Activated naive CD8-positive, alpha-beta T cell treated with anti-CD3 and anti-CD28 coated beads, Interleukin-2, amount 50 U/mL, for 24 hours (primary cell): ENCODE measurements around the gene C2orf42.
"Not testable (repeated sequence)": the region's sequence is repeated elsewhere in the genome, so short reads cannot be mapped to it uniquely, and the experiment has no call there.

Source experiments
- ATAC-seq: fragments of 150-1000 bp; cut with Tn5 transposase; one replicate; pipeline ENCODE4 v1.10.0; 2021
- DNase-seq: peaks from one replicate; pipeline ENCODE4 v3.0.0; 2021
- H3K27ac Mint-ChIP-seq: one replicate; pipeline ENCODE4 v1.8.0; 2021; ENCODE audit warnings: mild to moderate bottlenecking, mixed read lengths
- H3K27me3 Mint-ChIP-seq: one replicate; pipeline ENCODE4 v1.8.0; 2021; ENCODE audit warnings: mixed read lengths
- H3K36me3 Mint-ChIP-seq: one replicate; pipeline ENCODE4 v1.8.0; 2021; ENCODE audit warnings: low read depth, mixed read lengths
- H3K4me1 Mint-ChIP-seq: one replicate; pipeline ENCODE4 v1.8.0; 2021; ENCODE audit warnings: mixed read lengths
- H3K4me3 Mint-ChIP-seq: one replicate; pipeline ENCODE4 v1.8.0; 2021; ENCODE audit warnings: mild to moderate bottlenecking, moderate library complexity, mixed read lengths
- H3K9me3 Mint-ChIP-seq: one replicate; pipeline ENCODE4 v1.8.0; 2021; ENCODE audit warnings: mixed read lengths

Gene C2orf42

GRCh38 chr2:70190418-70191243 lies at the start of gene C2orf42:
Gene C2orf42 (minus strand): TSS chr2:70191019. CDS start chr2:70181985, 9,034 bp downstream.
- no peaks in the 10 kb centered on the region for H3K9me3 Mint-ChIP-seq
- DNase-seq (peak; percentile 96), ATAC-seq (peak; percentile 89)
- peak within 1 kb of the TSS; percentile 88 for H3K4me3 Mint-ChIP-seq
- H3K4me1 Mint-ChIP-seq = peaks cover 30% of the 10 kb centered on the region
- H3K36me3 Mint-ChIP-seq = no peaks in the 10 kb centered on the region
- peak within 1 kb of the TSS; percentile 98 for H3K27ac Mint-ChIP-seq
- H3K27me3 Mint-ChIP-seq = peaks cover 2% of the 10 kb centered on the region

GRCh38 chr2:70240599-70240998 lies 49.8 kb upstream of the C2orf42 start:
- DNase-seq (no peak), ATAC-seq (no peak)
- peaks cover 22% of the 10 kb centered on the region for H3K36me3 Mint-ChIP-seq
- no peaks in the 10 kb centered on the region for H3K9me3 Mint-ChIP-seq
- no peak overlapping the region for H3K4me3 Mint-ChIP-seq
- H3K4me1 Mint-ChIP-seq = peaks cover 43% of the 10 kb centered on the region
- no peaks in the 10 kb centered on the region for H3K27me3 Mint-ChIP-seq
- H3K27ac Mint-ChIP-seq = no peak overlapping the region

- DNase-seq (no peak), ATAC-seq (no peak)
- no peaks in the 10 kb centered on the region for H3K4me1 Mint-ChIP-seq
- no peaks in the 10 kb centered on the region for H3K27me3 Mint-ChIP-seq
- H3K27ac Mint-ChIP-seq = no peak overlapping the region
- peaks cover 28% of the 10 kb centered on the region for H3K36me3 Mint-ChIP-seq
- no peak overlapping the region for H3K4me3 Mint-ChIP-seq
- no peaks in the 10 kb centered on the region for H3K9me3 Mint-ChIP-seq
Measured at GRCh38 chr2:70233926-70234325, 43.1 kb upstream of the C2orf42 start.

- ATAC-seq = no peak
- Mint-ChIP-seq H3K27ac (peak overlapping the region; percentile 74), H3K36me3 (peaks cover 66% of the 10 kb centered on the region), H3K9me3 (no peaks in the 10 kb centered on the region), H3K27me3 (no peaks in the 10 kb centered on the region), H3K4me3 (no peak overlapping the region), H3K4me1 (peaks cover 16% of the 10 kb centered on the region)
- no peak for DNase-seq
Measured at GRCh38 chr2:70226781-70227180, 36.0 kb upstream of the C2orf42 start.

GRCh38 chr2:70223305-70223704 lies 32.5 kb upstream of the C2orf42 start:
- not testable (repeated sequence) for H3K4me3 Mint-ChIP-seq, ATAC-seq, H3K9me3 Mint-ChIP-seq, H3K27ac Mint-ChIP-seq, H3K27me3 Mint-ChIP-seq, DNase-seq
- Mint-ChIP-seq H3K36me3 (peaks cover 62% of the 10 kb centered on the region), H3K4me1 (peaks cover 16% of the 10 kb centered on the region)

- Mint-ChIP-seq H3K9me3 (no peaks in the 10 kb centered on the region), H3K27me3 (no peaks in the 10 kb centered on the region), H3K27ac (no peak overlapping the region), H3K4me1 (peaks cover 15% of the 10 kb centered on the region), H3K4me3 (no peak overlapping the region), H3K36me3 (peaks cover 26% of the 10 kb centered on the region)
- ATAC-seq (no peak), DNase-seq (no peak)
Measured at GRCh38 chr2:70214953-70215549, 24.2 kb upstream of the C2orf42 start.

- ATAC-seq = no peak
- peaks cover 23% of the 10 kb centered on the region for H3K36me3 Mint-ChIP-seq
- no peak overlapping the region for H3K27ac Mint-ChIP-seq
- H3K4me3 Mint-ChIP-seq = no peak overlapping the region
- H3K27me3 Mint-ChIP-seq = no peaks in the 10 kb centered on the region
- H3K4me1 Mint-ChIP-seq = peaks cover 15% of the 10 kb centered on the region
- no peaks in the 10 kb centered on the region for H3K9me3 Mint-ChIP-seq
- no peak for DNase-seq
Measured at GRCh38 chr2:70214365-70214764, 23.5 kb upstream of the C2orf42 start.

- H3K9me3 Mint-ChIP-seq = no peaks in the 10 kb centered on the region
- peaks cover 11% of the 10 kb centered on the region for H3K36me3 Mint-ChIP-seq
- peaks cover 13% of the 10 kb centered on the region for H3K4me1 Mint-ChIP-seq
- no peaks in the 10 kb centered on the region for H3K27me3 Mint-ChIP-seq
- H3K4me3 Mint-ChIP-seq = no peak overlapping the region
- DNase-seq (no peak), ATAC-seq (no peak)
- H3K27ac Mint-ChIP-seq = no peak overlapping the region
Measured at GRCh38 chr2:70212298-70212932, 21.6 kb upstream of the C2orf42 start.

- no peak for ATAC-seq
- no peaks in the 10 kb centered on the region for H3K27me3 Mint-ChIP-seq
- H3K4me1 Mint-ChIP-seq = peaks cover 13% of the 10 kb centered on the region
- peaks cover 8% of the 10 kb centered on the region for H3K36me3 Mint-ChIP-seq
- no peaks in the 10 kb centered on the region for H3K9me3 Mint-ChIP-seq
- no peak overlapping the region for H3K4me3 Mint-ChIP-seq
- no peak overlapping the region for H3K27ac Mint-ChIP-seq
- DNase-seq = no peak
Measured at GRCh38 chr2:70211595-70211994, 20.8 kb upstream of the C2orf42 start.

GRCh38 chr2:70204452-70204851 lies 13.6 kb upstream of the C2orf42 start:
- H3K4me1 Mint-ChIP-seq = no peaks in the 10 kb centered on the region
- H3K27me3 Mint-ChIP-seq = no peaks in the 10 kb centered on the region
- no peak overlapping the region for H3K27ac Mint-ChIP-seq

GRCh38 chr2:70203086-70203485 lies 12.3 kb upstream of the C2orf42 start:
- H3K36me3 Mint-ChIP-seq = no peaks in the 10 kb centered on the region
- no peak overlapping the region for H3K4me3 Mint-ChIP-seq
- no peaks in the 10 kb centered on the region for H3K4me1 Mint-ChIP-seq
- H3K27ac Mint-ChIP-seq = no peak overlapping the region
- ATAC-seq = no peak
- no peaks in the 10 kb centered on the region for H3K9me3 Mint-ChIP-seq
- H3K27me3 Mint-ChIP-seq = no peaks in the 10 kb centered on the region
- no peak for DNase-seq

More at GRCh38 chr2:70204452-70204851, 13.6 kb upstream of the C2orf42 start:
- no peak for DNase-seq
- no peak for ATAC-seq
- no peaks in the 10 kb centered on the region for H3K36me3 Mint-ChIP-seq
- H3K4me3 Mint-ChIP-seq = no peak overlapping the region
- no peaks in the 10 kb centered on the region for H3K9me3 Mint-ChIP-seq

GRCh38 chr2:70202236-70202806 lies 11.5 kb upstream of the C2orf42 start:
- no peak for DNase-seq
- H3K4me3 Mint-ChIP-seq = no peak overlapping the region
- no peaks in the 10 kb centered on the region for H3K27me3 Mint-ChIP-seq
- H3K9me3 Mint-ChIP-seq = no peaks in the 10 kb centered on the region
- H3K36me3 Mint-ChIP-seq = no peaks in the 10 kb centered on the region
- no peaks in the 10 kb centered on the region for H3K4me1 Mint-ChIP-seq
- no peak for ATAC-seq
- H3K27ac Mint-ChIP-seq = no peak overlapping the region

- H3K9me3 Mint-ChIP-seq = no peaks in the 10 kb centered on the region
- H3K4me3 Mint-ChIP-seq = no peak overlapping the region
- no peak overlapping the region for H3K27ac Mint-ChIP-seq
- no peaks in the 10 kb centered on the region for H3K36me3 Mint-ChIP-seq
- ATAC-seq = no peak
- H3K27me3 Mint-ChIP-seq = no peaks in the 10 kb centered on the region
- no peak for DNase-seq
- H3K4me1 Mint-ChIP-seq = no peaks in the 10 kb centered on the region
Measured at GRCh38 chr2:70201831-70202230, 11.0 kb upstream of the C2orf42 start.

GRCh38 chr2:70201225-70201768 lies 10.5 kb upstream of the C2orf42 start:
- no peak overlapping the region for H3K27ac Mint-ChIP-seq
- H3K4me3 Mint-ChIP-seq = no peak overlapping the region
- no peaks in the 10 kb centered on the region for H3K4me1 Mint-ChIP-seq
- no peaks in the 10 kb centered on the region for H3K36me3 Mint-ChIP-seq
- ATAC-seq (no peak), DNase-seq (no peak)
- H3K27me3 Mint-ChIP-seq = no peaks in the 10 kb centered on the region
- H3K9me3 Mint-ChIP-seq = no peaks in the 10 kb centered on the region
